22Rv1 (cell line): ENCODE measurements around the gene PDZRN4.

ENCODE experiments used
- ZFX ChIP-seq: fragments of 450-650 bp; IDR thresholded peaks from 2 replicates; pipeline ENCODE4 v1.6.1; 2017; ENCODE audit warnings: antibody characterized with exemption, borderline replicate concordance
- TF ChIP-seq, protein P1 (sequence below): fragments of 450-650 bp; IDR thresholded peaks from 2 replicates; pipeline ENCODE4 v1.5.1; 2017; ENCODE audit warnings: mild to moderate bottlenecking

DNA sequence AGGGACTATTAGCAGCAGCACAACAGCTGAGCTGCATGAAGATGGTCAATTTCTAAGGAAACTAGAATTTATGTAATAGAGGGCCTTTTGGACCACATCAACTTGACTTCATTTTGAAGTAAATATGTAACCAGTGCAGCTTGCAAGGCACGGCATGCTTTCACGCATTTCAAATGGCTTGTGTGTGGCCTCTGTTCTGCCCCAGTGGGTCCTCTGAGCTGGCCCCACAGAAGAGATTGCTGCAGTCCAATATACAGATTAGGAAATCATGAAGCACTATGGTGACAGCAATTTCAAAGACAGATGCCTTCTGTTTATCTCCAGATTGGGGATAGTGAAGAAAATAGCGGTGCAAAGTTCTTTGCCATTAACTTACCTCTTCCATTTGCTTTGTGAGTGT is 101.4 kb downstream of the PDZRN4 start:
- TF ChIP-seq, protein P1, sequence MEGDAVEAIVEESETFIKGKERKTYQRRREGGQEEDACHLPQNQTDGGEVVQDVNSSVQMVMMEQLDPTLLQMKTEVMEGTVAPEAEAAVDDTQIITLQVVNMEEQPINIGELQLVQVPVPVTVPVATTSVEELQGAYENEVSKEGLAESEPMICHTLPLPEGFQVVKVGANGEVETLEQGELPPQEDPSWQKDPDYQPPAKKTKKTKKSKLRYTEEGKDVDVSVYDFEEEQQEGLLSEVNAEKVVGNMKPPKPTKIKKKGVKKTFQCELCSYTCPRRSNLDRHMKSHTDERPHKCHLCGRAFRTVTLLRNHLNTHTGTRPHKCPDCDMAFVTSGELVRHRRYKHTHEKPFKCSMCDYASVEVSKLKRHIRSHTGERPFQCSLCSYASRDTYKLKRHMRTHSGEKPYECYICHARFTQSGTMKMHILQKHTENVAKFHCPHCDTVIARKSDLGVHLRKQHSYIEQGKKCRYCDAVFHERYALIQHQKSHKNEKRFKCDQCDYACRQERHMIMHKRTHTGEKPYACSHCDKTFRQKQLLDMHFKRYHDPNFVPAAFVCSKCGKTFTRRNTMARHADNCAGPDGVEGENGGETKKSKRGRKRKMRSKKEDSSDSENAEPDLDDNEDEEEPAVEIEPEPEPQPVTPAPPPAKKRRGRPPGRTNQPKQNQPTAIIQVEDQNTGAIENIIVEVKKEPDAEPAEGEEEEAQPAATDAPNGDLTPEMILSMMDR, result no peak
- no peak for TF ChIP-seq ZFX
